NCI-H82 (cell line): ENCODE data around the gene THBS1.

Source experiments
- DNase-seq: peaks from one replicate; lab custom pipeline; 2025; lab: John Stamatoyannopoulos, UW

Gene THBS1

GRCh38 chr15:39608185-39609139 lies 27.6 kb downstream of the THBS1 start:
- no peak for DNase-seq

GRCh38 chr15:39609166-39609916 lies 28.5 kb downstream of the THBS1 start:
- DNase-seq = no peak

GRCh38 chr15:39610665-39611064 lies 29.8 kb downstream of the THBS1 start:
- no peak for DNase-seq

- no peak for DNase-seq
Observed at GRCh38 chr15:39613271-39613670, 32.4 kb downstream of the THBS1 start.

GRCh38 chr15:39613861-39614260 lies 33.0 kb downstream of the THBS1 start:
- no peak for DNase-seq

- DNase-seq = no peak
Observed at GRCh38 chr15:39616731-39617455, 36.0 kb downstream of the THBS1 start.

- DNase-seq = no peak
Observed at GRCh38 chr15:39618063-39618823, 37.4 kb downstream of the THBS1 start.

GRCh38 chr15:39621210-39621609 lies 40.3 kb downstream of the THBS1 start:
- DNase-seq = peak; percentile 8

GRCh38 chr15:39621976-39622375 lies 41.1 kb downstream of the THBS1 start:
- DNase-seq = no peak

- no peak for DNase-seq
Observed at GRCh38 chr15:39622660-39623516, 42.0 kb downstream of the THBS1 start.

GRCh38 chr15:39623529-39623931 lies 42.7 kb downstream of the THBS1 start:
- no peak for DNase-seq

GRCh38 chr15:39624806-39625205 lies 43.9 kb downstream of the THBS1 start:
- no peak for DNase-seq

- no peak for DNase-seq
Observed at GRCh38 chr15:39625451-39625850, 44.6 kb downstream of the THBS1 start.

- no peak for DNase-seq
Observed at GRCh38 chr15:39625856-39626255, 45.0 kb downstream of the THBS1 start.

- no peak for DNase-seq
Observed at GRCh38 chr15:39627451-39628143, 46.7 kb downstream of the THBS1 start.

- DNase-seq = no peak
Observed at GRCh38 chr15:39628144-39628508, 47.2 kb downstream of the THBS1 start.

- no peak for DNase-seq
Observed at GRCh38 chr15:39628546-39629257, 47.8 kb downstream of the THBS1 start.

- DNase-seq = no peak
Observed at GRCh38 chr15:39629371-39629770, 48.5 kb downstream of the THBS1 start.

- DNase-seq = no peak
Observed at GRCh38 chr15:39629906-39630305, 49.0 kb downstream of the THBS1 start.
